Bronchial epithelial cell (primary cell): Measurements from ENCODE around the gene SH2D3A. TPM values are rescaled to one million over a fixed set of nuclear protein-coding genes. Genes with fewer than 3 reads are reported as not detected.
"Not testable (repeated sequence)": the region's sequence is repeated elsewhere in the genome, so short reads cannot be mapped to it uniquely, and the experiment has no call there.

Experiments
- DNase-seq: peaks from one replicate; pipeline ENCODE4 v3.0.0-alpha.2; 2010; ENCODE audit warnings: low read depth
- FAIRE-seq: peaks from 2 replicates; lab custom pipeline; 2011; peaks lifted over from hg19 to GRCh38; lab: Jason Lieb, UNC
- H3K27me3 ChIP-seq: 2 replicates; pipeline ENCODE4 v1.5.1; 2011; ENCODE audit warnings: low read length; ENCODE audit not compliant: control insufficient read depth, insufficient read depth
- H3K36me3 ChIP-seq: 2 replicates; pipeline ENCODE4 v1.5.1; 2011; ENCODE audit warnings: low read length; ENCODE audit not compliant: control insufficient read depth, insufficient read depth
- H3K4me3 ChIP-seq: 2 replicates; pipeline ENCODE4 v1.5.1; 2011; ENCODE audit warnings: mild to moderate bottlenecking, low read depth, low read length, control low read depth
- total RNA-seq: library from RNA; depleted of rRNA; stranded (reverse); fragments of >200 nt; gene quantifications from 2 replicates; pipeline ENCODE4 v1.2.1, GENCODE V29; 2014
- TF ChIP-seq, protein P1 (sequence below): IDR thresholded peaks from 2 replicates; pipeline ENCODE4 v1.5.1; 2011; ENCODE audit warnings: mild to moderate bottlenecking, moderate library complexity, low read length, control low read depth, inconsistent platforms; ENCODE audit not compliant: insufficient read depth, severe bottlenecking

Gene SH2D3A
- total RNA-seq, 1 donor from 2014 or later, result 88.5 TPM

- Histone ChIP-seq H3K27me3 (no peaks in the 10 kb centered on the region), H3K36me3 (no peaks in the 10 kb centered on the region), H3K4me3 (no peak overlapping the region)
- DNase-seq (peak; percentile 64), FAIRE-seq (peak; percentile 23)
- TF ChIP-seq, protein P1, sequence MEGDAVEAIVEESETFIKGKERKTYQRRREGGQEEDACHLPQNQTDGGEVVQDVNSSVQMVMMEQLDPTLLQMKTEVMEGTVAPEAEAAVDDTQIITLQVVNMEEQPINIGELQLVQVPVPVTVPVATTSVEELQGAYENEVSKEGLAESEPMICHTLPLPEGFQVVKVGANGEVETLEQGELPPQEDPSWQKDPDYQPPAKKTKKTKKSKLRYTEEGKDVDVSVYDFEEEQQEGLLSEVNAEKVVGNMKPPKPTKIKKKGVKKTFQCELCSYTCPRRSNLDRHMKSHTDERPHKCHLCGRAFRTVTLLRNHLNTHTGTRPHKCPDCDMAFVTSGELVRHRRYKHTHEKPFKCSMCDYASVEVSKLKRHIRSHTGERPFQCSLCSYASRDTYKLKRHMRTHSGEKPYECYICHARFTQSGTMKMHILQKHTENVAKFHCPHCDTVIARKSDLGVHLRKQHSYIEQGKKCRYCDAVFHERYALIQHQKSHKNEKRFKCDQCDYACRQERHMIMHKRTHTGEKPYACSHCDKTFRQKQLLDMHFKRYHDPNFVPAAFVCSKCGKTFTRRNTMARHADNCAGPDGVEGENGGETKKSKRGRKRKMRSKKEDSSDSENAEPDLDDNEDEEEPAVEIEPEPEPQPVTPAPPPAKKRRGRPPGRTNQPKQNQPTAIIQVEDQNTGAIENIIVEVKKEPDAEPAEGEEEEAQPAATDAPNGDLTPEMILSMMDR, result no peak
These were observed 35.3 kb upstream of the SH2D3A start for GRCh38 chr19:6802336-6803035.

- FAIRE-seq, result no peak
- peak overlapping the region; percentile 41 for H3K4me3 ChIP-seq
These were observed 34.4 kb upstream of the SH2D3A start for GRCh38 chr19:6801485-6802086.

DNA sequence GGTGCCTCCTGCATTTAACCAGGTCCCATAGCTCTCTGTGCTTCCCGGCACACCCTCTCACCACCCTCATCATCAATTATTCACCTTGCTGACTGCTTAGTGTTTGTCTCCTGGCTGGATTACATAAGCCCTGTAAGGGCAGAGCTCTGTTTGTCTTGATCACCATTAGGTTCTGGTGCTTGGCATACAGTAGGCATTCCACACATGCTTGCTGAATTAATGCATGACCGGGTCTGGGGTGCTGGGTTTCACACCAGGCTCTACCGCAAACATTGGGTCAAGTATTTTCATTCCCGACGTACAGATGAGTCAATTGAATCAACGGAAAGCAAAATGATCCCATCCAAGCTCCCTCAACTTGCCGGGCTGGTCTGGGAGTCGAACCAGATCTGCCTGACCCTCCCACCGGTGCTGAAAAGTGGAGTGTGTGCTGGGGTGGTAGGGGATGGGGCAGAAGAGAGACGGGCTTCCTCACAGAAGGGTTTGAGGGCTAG is 33.8 kb upstream of the SH2D3A start:
- H3K36me3 ChIP-seq, result no peaks in the 10 kb centered on the region
- FAIRE-seq (peak; percentile 99), DNase-seq (peak; percentile 100)
- H3K27me3 ChIP-seq, result no peaks in the 10 kb centered on the region
- TF ChIP-seq, protein P1, result no peak
- peak overlapping the region; percentile 41 for H3K4me3 ChIP-seq

More at GRCh38 chr19:6801485-6802086, 34.4 kb upstream of the SH2D3A start:
- DNase-seq, result peak; percentile 54
- Histone ChIP-seq H3K36me3 (no peaks in the 10 kb centered on the region), H3K27me3 (no peaks in the 10 kb centered on the region)
- TF ChIP-seq, protein P1, result no peak

DNA sequence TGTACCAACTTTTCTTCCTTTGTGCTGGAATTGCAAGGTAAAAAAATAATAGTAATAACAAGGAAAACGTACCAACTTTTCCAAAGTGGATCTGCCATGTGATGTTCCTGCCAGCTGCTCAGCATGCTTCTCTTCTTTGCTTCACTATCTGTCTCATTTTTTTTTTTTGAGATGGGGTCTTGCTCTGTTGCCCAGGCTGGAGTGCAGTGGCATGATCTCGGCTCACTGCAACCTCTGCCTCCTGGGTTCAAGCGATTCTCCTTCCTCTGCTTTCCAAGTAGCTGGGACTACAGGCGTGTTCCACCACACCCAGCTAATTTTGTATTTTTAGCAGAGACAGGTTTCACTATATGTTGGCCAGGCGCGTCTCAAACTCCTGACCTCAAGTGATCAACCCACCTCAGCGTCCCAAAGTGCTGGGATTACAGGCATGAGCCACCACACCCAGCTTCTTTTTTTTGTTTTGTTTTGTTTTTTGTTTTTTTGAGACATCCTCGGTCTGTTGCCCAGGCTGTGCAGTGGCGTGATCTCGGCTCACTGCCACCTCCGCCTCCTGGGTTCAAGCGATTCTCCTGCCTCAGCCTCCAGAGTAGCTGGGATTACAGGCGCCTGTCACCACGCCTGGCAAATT is 33.0 kb upstream of the SH2D3A start:
- H3K36me3 ChIP-seq, H3K27me3 ChIP-seq, DNase-seq, FAIRE-seq, H3K4me3 ChIP-seq: not testable (repeated sequence)

- DNase-seq, result peak; percentile 47
- no peaks in the 10 kb centered on the region for H3K36me3 ChIP-seq
- TF ChIP-seq, protein P1, result no peak
- FAIRE-seq, result no peak
- H3K4me3 ChIP-seq, result no peak overlapping the region
- H3K27me3 ChIP-seq, result no peaks in the 10 kb centered on the region
These were observed 30.4 kb upstream of the SH2D3A start for GRCh38 chr19:6797646-6798045.

DNA sequence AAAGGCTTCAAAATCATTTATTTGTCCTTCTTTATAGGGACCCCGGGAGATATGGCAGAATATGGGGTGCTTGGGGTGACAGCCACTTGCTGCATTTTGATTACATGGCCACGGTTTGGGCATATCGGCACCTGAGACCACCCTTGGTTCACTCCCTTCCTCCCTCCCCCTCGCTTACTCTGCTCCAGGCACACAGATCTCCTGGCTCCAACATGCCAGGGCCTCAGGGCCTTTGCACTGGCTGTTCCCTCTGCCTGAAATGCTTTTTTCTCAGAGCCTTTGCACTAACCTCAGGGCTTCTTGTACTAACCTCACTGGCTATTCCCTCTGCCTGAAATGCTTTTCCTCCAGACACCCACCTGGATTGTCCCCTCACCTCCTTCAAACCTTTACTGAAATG is 29.0 kb upstream of the SH2D3A start:
- Histone ChIP-seq H3K4me3 (no peak overlapping the region), H3K27me3 (no peaks in the 10 kb centered on the region), H3K36me3 (no peaks in the 10 kb centered on the region)
- no peak for DNase-seq
- TF ChIP-seq, protein P1, result no peak
- FAIRE-seq, result no peak
